H1 (cell line): ENCODE results near the gene INSYN1.

ENCODE experiments used
- CHD1 ChIP-seq: IDR thresholded peaks from 2 replicates; pipeline ENCODE4 v1.6.1; 2012; ENCODE audit warnings: low read depth, low read length, improper control_type of control experiment
- SRF ChIP-seq: IDR thresholded peaks from 2 replicates; pipeline ENCODE4 v1.6.1; 2011; ENCODE audit warnings: mild to moderate bottlenecking, low read depth, low read length, moderate library complexity
- TAF7 ChIP-seq: optimal IDR thresholded peaks from 2 replicates; pipeline ENCODE3; 2011; ENCODE audit warnings: low read depth, mild to moderate bottlenecking, inconsistent platforms, low read length, moderate library complexity, borderline replicate concordance
- TF ChIP-seq, protein P1 (sequence below), 3 experiments: IDR thresholded peaks; 1 replicate in 2 of 3; 2 replicates in 1 of 3; pipeline versions ENCODE4 v1.5.1 to v1.6.1; 2011; ENCODE audit warnings: low read length in 3 of 3, mild to moderate bottlenecking in 3 of 3, inconsistent platforms in 2 of 3, low read depth in 1 of 3, moderate library complexity in 1 of 3; ENCODE audit not compliant: insufficient read depth in 1 of 3; ENCODE audit errors: control extremely low read depth in 1 of 3

DNA sequence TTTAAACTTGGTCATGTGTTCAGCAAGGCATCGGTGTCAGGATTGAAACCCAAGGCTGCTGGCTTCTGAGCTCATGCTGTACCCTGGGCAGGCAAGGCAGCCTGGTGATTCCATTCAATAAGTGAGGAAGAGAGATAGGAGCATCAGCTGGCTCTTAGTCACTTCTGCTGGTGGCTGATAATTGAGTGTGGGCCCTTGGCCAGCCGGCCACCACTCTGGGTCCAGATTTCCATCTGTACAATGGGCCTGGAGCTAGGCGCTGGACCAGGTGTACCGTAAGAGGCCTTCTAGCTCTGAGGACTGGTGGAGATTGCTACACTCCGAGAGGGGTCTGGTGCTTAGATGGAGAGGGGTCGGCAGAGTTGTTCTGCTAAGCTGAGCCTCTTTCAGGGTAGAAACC is 64.7 kb downstream of the INSYN1 start:
- TF ChIP-seq SRF: no peak
- TF ChIP-seq, protein P1, sequence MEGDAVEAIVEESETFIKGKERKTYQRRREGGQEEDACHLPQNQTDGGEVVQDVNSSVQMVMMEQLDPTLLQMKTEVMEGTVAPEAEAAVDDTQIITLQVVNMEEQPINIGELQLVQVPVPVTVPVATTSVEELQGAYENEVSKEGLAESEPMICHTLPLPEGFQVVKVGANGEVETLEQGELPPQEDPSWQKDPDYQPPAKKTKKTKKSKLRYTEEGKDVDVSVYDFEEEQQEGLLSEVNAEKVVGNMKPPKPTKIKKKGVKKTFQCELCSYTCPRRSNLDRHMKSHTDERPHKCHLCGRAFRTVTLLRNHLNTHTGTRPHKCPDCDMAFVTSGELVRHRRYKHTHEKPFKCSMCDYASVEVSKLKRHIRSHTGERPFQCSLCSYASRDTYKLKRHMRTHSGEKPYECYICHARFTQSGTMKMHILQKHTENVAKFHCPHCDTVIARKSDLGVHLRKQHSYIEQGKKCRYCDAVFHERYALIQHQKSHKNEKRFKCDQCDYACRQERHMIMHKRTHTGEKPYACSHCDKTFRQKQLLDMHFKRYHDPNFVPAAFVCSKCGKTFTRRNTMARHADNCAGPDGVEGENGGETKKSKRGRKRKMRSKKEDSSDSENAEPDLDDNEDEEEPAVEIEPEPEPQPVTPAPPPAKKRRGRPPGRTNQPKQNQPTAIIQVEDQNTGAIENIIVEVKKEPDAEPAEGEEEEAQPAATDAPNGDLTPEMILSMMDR (IDR thresholded peaks at IDR 0.05; ENCODE audit: control extremely low read depth in 1 of 3, insufficient read depth in 1 of 3, low read depth in 1 of 3, low read length in 3 of 3): no peak
- TF ChIP-seq TAF7: no peak
- TF ChIP-seq CHD1: no peak
